GM12872 (cell line): ENCODE data around the gene ZNF525.
A peak's percentile ranks its signal among the peaks of the same experiment; 100 is the strongest.

ENCODE experiments used
- CTCF ChIP-seq: IDR thresholded peaks from 3 replicates; pipeline ENCODE4 v1.5.1; 2011; ENCODE audit warnings: low read depth, mild to moderate bottlenecking, low read length, moderate library complexity; ENCODE audit not compliant: insufficient read depth

Gene ZNF525

GRCh38 chr19:53424968-53425597 is 59.6 kb downstream of the ZNF525 start:
- peak; percentile 73 for TF ChIP-seq CTCF

- peak; percentile 31; the same call in 2 of the 3 replicates for TF ChIP-seq CTCF
Observed at GRCh38 chr19:53431399-53432087, 66.0 kb downstream of the ZNF525 start, which contains the start of gene ZNF761. Gene ZNF761, plus strand, starts transcription at chr19:53431984. Its CDS starts 15,285 bp downstream, at chr19:53447269.

- no peak for TF ChIP-seq CTCF
Observed at GRCh38 chr19:53432088-53432661, 66.7 kb downstream of the ZNF525 start.
